Thyroid gland (tissue), 4 donors: ENCODE measurements around the gene SMDT1.

Experiments used
- POLR2A ChIP-seq, 2 donors: fragments of 450-650 bp; IDR thresholded peaks; one replicate each; pipeline ENCODE4 v1.6.1; 2017; ENCODE audit warnings: antibody characterized with exemption in 2 of 2, mild to moderate bottlenecking in 2 of 2, moderate library complexity in 1 of 2
- TF ChIP-seq, protein P1 (sequence below), 6 experiments: fragments of 200-600 bp in 3 of 6; fragments of 450-650 bp in 3 of 6; sonication (generic) in 3 of 6; IDR thresholded peaks; one replicate each; pipeline ENCODE4 v1.5.1; 2016 to 2019; ENCODE audit warnings: antibody characterized with exemption in 6 of 6, mild to moderate bottlenecking in 2 of 6, inconsistent platforms in 1 of 6, moderate library complexity in 1 of 6

DNA sequence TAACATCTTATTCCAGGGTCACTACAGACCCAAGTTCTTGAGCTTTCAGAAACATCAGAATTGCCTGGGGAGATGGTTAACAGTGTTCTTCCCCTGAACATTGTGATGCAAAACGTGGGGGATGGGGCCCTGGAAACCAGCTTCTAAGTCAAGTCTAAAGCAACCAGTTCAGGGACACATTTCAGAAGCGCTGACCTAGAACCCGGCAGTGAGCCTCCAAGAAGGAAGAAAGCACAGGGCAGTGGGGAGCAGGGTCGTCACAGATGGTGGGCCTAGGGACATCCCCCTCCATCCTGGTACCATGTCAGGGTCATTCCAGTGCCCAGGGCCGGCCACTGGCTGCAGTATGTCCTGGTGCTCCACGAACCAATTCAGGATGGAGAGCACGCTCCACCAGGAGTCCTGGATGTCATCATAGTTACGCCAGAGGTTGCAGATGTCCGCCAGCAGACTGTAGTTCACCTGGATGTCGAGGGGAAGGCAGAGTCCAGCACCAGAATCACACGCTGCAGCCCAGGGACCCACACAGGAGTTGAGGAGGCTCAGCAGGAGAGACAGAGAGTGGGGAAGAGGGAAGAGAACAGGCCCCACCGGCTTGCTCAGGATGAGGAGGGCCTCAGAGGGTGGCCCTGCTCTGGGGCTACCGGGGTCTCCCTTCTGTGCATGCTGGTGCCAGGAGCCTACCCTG, 13.9 kb upstream of the SMDT1 start:
- TF ChIP-seq, protein P1, sequence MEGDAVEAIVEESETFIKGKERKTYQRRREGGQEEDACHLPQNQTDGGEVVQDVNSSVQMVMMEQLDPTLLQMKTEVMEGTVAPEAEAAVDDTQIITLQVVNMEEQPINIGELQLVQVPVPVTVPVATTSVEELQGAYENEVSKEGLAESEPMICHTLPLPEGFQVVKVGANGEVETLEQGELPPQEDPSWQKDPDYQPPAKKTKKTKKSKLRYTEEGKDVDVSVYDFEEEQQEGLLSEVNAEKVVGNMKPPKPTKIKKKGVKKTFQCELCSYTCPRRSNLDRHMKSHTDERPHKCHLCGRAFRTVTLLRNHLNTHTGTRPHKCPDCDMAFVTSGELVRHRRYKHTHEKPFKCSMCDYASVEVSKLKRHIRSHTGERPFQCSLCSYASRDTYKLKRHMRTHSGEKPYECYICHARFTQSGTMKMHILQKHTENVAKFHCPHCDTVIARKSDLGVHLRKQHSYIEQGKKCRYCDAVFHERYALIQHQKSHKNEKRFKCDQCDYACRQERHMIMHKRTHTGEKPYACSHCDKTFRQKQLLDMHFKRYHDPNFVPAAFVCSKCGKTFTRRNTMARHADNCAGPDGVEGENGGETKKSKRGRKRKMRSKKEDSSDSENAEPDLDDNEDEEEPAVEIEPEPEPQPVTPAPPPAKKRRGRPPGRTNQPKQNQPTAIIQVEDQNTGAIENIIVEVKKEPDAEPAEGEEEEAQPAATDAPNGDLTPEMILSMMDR (IDR thresholded peaks at IDR 0.05) = no peak
- TF ChIP-seq POLR2A (IDR thresholded peaks at IDR 0.05) = no peak
